ENCODE data around the gene TRIM50. TPM values are rescaled to one million over a fixed set of nuclear protein-coding genes. Genes with fewer than 3 reads are reported as not detected.

The TRIM50 gene
- total and polyA plus RNA-seq, 2 experiments from 2014 or later, result 0.10 TPM; not detected in 1

GRCh38 chr7:73316521-73316920 lies 11.4 kb downstream of the TRIM50 start (continued):
- TF ChIP-seq ZNF462 (CRISPR knock-in tag; IDR thresholded peaks at IDR 0.05) (no peak), JUNB (IDR thresholded peaks at IDR 0.05; ENCODE audit: unreplicated experiment) (no peak), NANOG (IDR thresholded peaks at IDR 0.05; ENCODE audit: borderline replicate concordance) (no peak)

- no peaks in the 10 kb centered on the region for H3K27me3 ChIP-seq (ENCODE audit: insufficient read depth)
- no peak for ATAC-seq
- Mint-ChIP-seq H3K4me1 (no peaks in the 10 kb centered on the region; the same call in 2 of the 3 replicates), H3K36me3 (ENCODE audit: low read depth) (no peaks in the 10 kb centered on the region), H3K27ac (no peak overlapping the region), H3K27me3 (ENCODE audit: insufficient read depth, low read depth, poor library complexity) (peaks cover 7% of the 10 kb centered on the region), H3K9me3 (no peaks in the 10 kb centered on the region; the same call in 2 of the 3 replicates), H3K4me3 (no peak overlapping the region)
- no peaks in the 10 kb centered on the region for H3F3A ChIP-seq (replicated peaks; ENCODE audit: low read depth)
- no peaks in the 10 kb centered on the region for H4K20me1 ChIP-seq (replicated peaks; ENCODE audit: insufficient read depth)
- H3K4me3 ChIP-seq, result no peak overlapping the region
- H3K79me2 ChIP-seq (replicated peaks; ENCODE audit: insufficient read depth), result no peaks in the 10 kb centered on the region
- no peak overlapping the region for H2AFZ ChIP-seq
- H3K36me3 ChIP-seq (ENCODE audit: insufficient read depth), result no peaks in the 10 kb centered on the region
- no peak for DNase-seq (ENCODE audit: low spot score)
- H3K9me2 ChIP-seq (ENCODE audit: insufficient read depth), result 0 out of 2 replicates have a peak, but pooled peaks cover under 1% of the 10 kb centered on the region
- H3K27ac ChIP-seq (ENCODE audit: low read depth), result no peak overlapping the region
- no peaks in the 10 kb centered on the region for H3K4me1 ChIP-seq (ENCODE audit: insufficient read depth)
- no peak overlapping the region for H3K4me2 ChIP-seq
- no peak for TF ChIP-seq JUNB (IDR thresholded peaks at IDR 0.05; ENCODE audit: unreplicated experiment)
- TF ChIP-seq REST (IDR thresholded peaks at IDR 0.05; ENCODE audit: unreplicated experiment), result no peak
- TF ChIP-seq STAT1 (IDR thresholded peaks at IDR 0.05; ENCODE audit: unreplicated experiment), result no peak
- no peak for TF ChIP-seq EZH2phosphoT487 (IDR thresholded peaks at IDR 0.05; ENCODE audit: unreplicated experiment)
- TF ChIP-seq EZH2 (IDR thresholded peaks at IDR 0.05; ENCODE audit: low read depth, unreplicated experiment), result no peak
- TF ChIP-seq CREB1 (CRISPR knock-in tag; IDR thresholded peaks at IDR 0.05; ENCODE audit: low read depth), result no peak
- TF ChIP-seq CTCF (conservative IDR thresholded peaks at IDR 0.05; ENCODE audit: low read depth in 2 of 2), result no peak
- TF ChIP-seq ETS1 (IDR thresholded peaks at IDR 0.05), result no peak
- no peak for TF ChIP-seq ZNF331 (CRISPR knock-in tag; IDR thresholded peaks at IDR 0.05; ENCODE audit: low read depth)
- TF ChIP-seq NANOG (IDR thresholded peaks at IDR 0.05; ENCODE audit: borderline replicate concordance), result no peak
Observed at GRCh38 chr7:73314271-73314670, 13.6 kb downstream of the TRIM50 start.

Measured in GM23338 (cell line).